Astrocyte of the hippocampus (primary cell): Measurements from ENCODE around the gene VASN.
"Not testable (repeated sequence)": the region's sequence is repeated elsewhere in the genome, so short reads cannot be mapped to it uniquely, and the experiment has no call there.

Experiments used
- DNase-seq: peaks from one replicate; pipeline ENCODE4 v3.0.0; 2011; ENCODE audit warnings: low read depth, low spot score

Gene VASN

DNA sequence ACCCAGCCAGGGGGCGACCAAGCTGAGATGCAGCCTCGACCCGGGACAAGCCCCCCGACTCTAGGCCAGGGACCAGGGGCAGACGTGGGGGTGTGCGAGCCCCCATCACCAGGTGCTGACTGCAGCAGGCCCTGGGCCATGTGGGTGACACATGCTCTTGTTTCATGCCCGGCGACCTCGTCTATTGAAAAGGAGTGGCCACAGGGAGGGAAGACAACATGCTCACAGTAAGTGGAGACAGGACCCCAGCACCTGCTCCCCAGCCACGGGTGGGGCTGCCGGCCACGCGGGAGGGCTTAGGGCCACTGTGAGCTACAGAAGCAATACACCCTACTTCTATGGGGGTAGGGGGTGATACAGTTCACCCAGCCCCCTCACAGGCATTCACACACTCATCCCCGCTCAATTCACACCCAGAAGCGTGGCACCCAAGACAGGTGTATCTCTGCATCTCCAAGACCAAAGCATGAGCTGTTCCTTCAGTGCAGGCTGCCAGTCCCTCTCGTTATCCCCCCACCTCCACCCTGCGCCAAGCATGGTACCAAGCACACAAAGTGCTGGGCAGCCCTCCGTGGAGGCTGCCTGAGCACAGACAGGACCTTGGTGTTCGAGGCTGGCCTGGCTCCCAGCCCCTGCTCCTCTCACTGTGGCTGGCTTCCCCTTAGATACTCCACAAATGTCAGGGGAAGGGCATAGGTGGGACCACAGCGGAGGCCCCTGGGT lies 13.6 kb downstream of the VASN start:
- DNase-seq, result no peak

DNA sequence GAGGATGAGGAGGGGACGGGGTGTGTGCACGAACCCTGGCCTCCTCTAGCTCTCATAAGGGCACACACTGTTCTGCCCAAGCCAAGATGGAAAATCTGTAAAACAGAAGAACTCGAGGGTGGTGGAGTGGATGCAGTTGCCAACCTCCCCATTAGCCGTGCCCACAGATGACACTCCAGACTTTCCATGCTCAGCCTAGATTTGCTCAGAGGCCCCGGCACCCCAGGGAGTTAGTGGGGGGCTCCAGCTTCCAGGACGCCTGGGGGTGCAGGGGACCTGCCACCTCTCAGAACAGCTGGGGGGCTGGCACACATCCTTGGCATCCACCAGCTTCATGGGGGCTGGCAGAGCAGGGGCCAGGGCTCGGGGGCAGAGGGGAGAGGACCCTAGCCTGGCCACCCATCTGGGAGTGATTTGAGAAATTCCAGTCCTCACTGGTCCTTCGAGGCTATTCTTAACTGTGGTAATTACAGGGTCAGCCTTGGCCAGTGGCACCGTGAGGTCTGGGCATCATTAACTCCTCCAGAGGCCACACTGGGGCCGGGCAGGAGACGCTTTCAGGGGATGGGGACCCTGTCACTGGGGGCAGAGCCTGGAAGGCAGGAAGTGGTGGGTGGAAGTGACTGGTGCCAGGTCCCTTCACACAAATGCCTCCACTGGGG lies 14.3 kb downstream of the VASN start:
- no peak for DNase-seq

DNA sequence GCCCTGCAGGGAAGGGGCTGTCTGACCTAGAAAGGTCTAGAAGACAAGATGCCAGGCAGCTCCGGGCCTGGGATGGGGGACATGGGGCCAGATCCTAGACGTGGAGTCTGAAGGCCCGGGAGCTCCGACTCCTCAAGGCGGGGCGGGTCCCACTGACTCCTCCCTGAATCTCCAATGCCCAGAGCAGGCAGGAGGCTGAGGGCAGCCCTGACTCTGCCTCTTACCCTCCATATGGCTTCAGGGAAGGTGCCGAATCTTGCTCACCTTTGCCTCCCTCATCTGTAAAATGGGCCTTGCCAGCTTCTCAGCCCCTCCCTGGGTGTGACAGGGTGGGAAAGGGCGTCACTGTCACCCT lies 14.8 kb downstream of the VASN start:
- DNase-seq, result no peak

DNA sequence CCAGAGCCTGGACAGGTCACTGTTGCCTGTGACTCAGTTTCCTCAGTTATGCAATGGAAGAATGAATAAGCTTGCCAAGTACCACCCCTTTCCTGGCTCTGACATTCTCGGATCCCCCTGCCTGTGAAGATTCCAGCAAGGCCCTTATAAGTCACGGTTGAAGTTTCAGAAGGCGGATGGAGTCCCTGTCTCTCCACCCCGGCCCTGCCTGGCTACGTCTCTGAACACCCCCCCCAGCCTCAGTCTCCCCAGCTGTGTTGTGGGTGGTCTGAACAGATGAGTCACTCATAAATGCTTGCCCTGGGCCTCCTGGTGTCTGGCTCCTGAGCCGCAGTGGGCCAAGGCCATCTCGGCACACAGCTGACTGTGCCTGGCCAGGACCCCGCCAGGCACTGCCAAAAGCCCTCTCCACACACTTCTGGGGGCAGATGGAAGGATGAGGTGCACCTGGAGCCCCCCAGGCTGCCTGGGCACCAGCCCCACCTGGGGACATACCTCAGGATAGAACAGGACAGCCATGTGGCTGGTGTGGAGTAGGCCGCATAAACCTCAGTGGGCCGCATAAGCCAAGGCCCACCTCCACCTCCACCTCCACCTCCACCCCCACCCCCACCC lies 15.4 kb downstream of the VASN start:
- no peak for DNase-seq

DNA sequence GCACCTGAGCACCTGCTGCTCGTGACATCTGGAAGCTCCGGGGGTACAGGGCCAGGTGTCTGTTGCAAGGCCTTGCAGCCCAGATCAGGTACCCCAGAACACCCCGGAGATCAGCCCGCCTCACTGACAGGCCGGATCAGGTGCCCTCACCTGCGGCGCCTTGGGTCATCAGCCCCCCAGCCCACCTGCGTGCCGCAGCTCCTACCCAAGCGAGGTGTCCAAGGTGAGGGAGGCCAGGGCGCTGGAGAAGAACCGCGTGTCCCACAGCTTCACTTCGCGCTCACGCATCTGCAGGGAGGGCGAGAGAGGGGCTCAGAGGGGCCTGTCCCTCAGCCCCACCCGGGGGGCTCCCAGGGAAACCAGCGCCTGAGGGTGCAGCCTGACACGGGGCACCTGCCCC lies 16.1 kb downstream of the VASN start:
- DNase-seq, result no peak

DNA sequence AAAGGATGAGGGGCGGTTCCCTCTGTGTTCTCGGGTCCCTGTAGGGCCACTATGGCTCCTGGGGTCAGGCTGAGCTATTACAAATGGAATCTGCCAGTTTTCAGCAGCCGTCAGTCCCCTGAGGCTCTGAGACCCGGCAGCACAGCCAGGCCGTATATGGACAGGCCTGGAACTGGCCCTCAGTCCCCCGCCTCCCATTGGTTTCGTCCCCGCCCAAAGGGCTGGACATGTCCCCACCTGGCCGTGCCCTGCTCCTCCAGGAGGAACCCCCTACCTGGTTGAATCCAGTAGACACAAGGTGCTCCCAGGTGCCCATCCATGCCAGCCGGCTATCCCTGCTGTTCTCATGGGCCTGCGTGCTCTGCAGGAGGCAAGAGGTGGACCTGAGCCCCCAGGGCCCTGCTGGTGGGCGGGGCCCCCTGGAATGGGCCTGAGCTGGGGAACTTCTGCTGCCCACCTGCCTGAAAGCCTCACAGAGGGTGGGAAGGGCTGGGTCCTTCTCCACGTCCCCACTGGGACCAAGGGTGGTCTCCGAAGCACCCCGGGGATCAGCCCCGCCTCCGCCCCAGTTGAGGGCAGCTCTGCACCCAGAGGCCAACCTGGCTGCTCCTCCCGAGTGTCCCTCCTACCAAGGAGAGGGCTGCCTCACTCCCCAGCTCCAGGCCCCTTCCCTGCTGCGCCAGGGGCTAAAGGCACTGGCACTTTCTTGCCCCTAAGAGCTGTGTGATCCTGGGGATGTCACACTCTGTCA lies 16.8 kb downstream of the VASN start:
- no peak for DNase-seq

DNA sequence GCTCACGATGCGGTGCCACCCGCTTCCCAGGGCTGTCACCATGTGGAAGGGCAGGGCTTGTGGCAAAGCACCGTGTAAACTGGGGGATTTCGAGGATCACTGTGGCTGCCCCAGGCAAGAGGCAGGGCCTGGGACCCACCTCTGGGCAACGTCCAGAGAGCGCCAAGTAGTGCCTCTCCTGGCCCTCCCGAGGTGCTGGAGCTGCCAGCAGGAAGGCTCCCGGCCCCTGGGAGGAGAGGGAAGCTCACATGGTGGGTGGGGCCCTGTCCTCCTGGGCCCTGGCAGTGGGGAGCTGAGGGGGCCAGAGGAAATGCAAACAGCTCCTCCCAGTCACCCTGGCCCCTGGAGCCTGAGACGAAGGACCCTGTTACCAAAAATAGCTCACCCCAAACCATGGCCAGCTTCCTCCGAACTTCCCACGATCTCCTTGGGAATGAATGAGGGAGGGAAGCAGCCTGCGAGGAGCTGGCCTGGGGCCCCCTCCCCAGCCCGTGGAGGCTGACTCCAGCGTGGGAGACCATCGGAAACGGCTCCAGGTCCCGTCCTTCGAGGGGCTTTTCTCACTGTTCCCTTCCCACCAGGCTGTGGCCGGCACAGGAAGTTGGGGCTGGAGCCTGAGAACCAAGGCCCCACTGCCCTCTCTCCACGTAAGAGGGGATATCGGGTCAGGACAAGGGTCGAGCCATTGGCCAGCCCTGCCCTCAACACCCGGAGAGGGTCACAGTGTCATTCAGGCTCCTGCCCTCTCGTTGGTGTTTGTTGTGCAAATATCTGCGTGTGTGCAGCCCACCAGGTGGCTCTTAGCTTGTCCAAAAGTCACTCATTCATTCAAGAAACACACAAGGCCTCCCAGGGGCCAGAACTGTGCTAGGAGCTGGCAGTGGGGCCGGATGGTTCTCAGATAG lies 17.7 kb downstream of the VASN start:
- no peak for DNase-seq

DNA sequence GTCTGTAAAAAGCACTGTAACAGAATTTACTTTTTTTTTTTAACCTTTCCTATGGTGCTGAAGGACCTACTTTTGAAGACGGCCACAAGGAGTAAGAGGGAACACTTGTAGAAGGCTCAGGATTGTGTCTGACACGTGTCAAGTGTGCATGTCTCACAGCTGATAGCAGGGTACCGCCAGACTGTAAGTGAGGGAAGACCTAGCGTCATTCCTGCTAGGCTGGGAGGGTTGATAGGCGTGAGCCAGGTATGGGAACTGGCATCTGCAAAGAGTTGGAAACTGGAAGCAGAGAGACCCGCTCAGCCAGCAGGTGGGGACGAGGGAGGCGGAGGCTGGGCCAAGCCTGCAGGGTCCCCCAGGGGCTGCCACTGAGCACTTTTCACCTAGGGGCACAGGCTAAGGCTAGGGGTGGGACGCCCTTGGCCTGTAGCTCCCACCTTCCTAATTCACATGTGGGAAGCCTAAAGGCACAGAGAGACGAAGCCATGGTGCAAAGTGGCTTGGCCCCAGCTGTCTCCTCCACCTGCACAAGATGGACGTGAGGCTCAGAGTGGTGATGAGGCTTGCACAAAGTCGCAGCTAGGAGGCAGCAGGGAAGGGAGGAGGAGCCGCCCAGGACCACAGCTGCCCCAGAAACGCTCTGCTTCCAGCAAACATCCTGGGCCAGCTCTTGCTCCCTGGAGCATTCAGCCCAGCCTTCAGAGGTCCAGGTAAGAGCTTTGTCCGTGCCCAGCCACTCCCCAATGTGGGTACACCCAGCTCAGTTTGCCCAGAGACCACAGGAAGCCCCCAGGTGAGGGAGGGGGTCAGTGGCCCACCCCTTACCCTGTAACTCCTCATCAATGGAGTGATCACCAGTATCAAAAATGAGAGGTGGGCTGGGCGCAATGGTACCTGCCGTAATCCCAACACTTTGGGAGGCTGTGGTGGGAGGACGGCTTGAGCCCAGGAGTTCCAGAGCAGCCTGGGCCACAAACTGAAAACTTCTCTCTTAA lies 18.9 kb downstream of the VASN start:
- no peak for DNase-seq

DNA sequence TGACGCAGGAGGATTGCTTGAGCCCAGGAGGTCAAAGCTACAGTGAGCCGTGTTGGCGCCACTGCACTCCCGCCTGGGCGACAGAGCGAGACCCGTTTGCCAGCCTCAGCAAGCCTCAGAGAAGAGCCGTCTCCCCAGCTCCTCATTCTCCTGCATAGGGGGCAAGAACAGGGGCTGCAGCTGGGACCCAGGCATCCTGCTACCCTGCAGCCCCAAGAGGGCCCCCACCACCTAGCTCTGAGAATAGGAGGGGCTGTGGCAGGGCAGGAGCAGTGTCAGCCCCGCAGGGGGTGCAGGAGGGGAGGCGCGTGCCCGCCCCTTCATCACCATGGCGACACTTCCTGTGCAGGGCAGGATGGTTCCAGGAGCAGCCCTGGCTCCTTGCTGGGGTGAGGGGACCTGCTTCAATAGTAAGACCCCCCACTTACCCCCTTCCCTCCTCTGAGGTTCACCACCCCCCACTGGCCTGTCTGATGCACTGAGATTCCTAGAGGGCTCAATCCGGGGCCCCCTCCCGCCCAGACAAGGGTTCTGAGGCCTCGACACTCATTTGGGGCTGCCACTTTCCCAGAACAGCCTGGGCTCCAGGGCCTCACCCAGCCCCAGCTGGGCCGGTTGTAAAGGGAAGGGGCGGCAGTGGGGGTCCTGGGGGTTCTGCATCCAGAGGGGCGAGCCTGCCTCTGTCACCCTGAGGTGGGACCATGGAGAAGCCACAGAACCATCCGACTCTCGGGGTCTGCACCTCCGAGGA lies 20.2 kb downstream of the VASN start:
- no peak for DNase-seq

DNA sequence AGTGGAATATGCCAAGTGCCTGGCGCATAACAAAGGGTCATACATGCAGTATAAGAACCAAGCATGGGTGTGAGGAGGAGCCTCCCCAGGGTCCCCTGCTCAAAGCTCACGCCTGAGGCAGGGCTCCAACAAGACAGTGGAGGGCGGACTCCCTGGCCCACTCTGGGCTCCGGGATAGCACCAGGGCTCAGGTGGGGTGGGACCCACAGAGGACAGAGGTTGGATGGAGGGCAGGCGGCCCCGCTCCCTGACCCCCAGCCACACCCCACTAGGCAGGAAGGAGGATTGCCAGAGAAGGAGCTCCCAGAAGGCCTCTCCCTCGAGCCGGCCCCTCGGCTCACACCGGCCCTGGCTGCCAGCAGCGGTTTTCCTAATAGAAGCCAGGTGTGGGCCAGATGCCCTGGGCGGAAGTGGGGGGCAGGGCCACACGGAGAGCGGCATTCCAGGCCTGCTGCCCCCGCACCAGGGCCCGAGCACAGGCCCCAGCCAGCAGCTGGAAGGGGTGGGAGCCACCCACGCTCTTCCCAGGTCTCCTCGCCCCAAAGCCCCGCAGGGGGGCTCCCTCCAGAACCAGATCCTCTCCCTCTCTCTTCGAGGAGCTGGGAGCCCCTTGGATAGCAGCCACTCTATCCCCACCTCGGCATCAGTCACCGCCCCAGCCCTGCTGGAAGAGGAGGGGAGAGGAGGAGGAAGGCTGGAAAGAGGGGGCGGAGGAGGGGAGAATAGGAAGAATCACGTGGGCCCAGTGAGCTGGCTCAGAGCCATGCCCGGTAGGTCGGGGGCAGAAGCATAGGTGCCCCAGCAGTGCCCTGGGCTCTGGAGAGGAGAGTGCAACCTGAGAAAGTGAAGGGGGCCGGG lies 21.0 kb downstream of the VASN start:
- no peak for DNase-seq

DNA sequence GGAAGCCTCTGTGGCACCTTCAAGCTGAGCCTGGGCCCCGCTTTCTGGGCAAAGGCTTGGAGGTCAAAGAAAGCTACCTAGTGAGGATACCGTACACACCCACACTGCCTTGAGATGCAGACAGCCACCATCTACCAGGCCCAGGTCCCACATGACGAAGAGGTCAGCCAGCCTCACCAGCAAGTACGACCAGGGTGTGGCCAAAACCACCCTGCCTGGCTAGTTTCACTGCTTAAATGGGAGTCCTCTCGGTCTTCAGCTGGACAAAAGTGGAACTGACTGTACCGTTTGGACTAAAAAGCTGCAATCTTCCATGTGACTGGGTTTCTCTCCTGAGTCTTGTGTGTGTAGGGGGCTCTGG lies 21.6 kb downstream of the VASN start:
- DNase-seq, result no peak

DNA sequence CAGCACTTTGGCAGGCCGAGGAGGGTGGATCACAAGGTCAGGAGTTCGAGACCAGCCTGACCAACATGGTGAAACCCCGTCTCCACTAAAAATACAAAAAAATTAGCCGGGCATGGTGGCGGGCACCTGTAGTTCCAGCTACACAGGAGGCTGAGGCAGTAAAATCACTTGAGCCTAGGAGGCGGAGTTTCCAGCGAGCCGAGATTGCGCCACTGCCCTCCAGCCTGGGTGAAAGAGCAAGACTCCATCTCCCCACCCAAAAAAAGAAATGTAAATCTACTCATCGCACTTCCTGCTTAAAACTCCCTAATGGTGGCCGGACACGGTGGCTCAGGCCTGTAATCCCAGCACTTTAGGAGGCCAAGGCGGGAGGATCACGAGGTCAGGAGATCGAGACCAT lies 22.2 kb downstream of the VASN start:
- DNase-seq, result not testable (repeated sequence)

DNA sequence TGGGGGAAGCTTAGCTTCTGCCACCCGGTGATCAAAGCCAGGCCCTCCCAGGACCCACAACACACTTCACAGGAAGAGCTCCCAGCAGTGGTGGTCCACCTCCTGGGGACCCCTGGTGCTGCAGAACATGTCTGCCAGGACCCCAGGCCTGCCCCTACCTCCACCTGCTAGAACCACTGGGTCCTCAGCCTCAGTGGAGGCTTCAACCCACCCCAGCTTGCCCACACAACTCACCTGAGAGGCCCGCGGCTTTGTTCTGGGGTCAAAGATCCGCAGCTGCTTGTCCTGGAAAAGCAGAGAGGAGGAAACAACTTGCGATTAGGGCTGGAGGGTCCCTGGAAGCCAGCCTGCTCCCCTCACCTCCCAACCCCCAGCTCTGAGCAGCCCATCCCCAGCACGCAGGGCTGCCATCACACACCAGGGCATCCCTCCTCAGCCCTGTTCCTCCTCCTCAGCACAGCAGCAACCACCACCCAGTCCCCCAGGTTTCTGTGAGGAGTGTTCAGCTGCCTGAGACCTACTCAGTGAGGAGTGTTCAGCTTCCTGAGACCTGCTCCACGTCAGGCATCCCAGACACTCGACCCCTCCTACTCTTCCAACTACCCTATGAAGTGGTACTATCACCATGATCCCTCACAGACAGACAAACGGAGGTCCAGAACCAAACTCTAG lies 23.5 kb downstream of the VASN start:
- DNase-seq, result no peak

DNA sequence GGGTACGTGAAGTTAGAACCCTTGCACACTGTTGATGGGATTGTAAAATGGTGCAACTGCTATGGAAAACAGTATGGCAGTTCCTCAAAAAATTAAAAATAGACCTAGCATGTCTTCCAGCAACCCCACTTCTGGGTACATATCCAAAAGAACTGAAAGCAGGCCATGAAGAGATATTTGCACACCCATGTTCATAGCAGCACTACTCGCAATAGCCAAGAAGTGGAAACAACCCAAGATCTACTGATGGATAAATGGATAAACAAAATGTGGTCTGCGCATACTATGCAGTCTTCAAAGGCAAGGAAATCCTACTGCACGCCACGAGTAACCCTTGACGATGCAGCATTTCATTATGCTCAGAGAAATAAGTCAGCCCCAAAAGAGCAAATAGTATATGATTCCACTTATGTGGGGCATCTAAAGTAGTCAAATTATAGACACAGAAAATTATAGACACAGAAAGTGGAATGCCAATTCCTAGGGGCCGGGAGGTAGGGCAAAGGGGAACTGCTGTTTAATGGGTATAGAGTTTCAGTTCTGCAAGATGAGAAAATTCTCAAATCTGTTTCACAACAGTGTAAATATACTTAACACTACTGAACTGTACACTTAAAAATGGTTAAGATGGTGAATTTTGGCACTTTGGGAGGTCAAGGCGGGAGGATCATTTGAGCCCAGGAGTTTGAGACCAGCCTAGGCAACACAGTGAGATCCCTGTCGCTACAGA lies 27.5 kb downstream of the VASN start:
- no peak for DNase-seq

DNA sequence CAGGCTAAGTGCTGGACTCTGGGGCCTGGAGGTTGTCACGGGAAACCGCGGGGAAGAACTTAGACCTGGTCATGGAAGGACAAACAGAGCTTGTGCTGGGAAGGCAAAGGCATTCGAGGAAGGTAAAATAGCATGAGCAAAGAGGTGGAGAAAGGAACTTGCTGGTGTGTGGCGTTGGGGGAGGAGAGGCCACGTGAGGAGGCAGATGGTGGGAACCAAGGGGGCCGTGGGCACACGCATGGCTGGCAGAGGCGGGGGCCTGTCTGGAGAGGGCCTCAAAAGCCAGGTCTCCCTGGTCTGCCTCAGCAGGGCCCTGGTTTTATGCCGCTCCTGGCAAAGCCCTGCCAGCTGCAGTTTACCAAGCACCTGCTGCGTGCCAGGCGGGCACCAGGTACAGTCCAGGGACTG lies 29.4 kb downstream of the VASN start:
- DNase-seq, result no peak

DNA sequence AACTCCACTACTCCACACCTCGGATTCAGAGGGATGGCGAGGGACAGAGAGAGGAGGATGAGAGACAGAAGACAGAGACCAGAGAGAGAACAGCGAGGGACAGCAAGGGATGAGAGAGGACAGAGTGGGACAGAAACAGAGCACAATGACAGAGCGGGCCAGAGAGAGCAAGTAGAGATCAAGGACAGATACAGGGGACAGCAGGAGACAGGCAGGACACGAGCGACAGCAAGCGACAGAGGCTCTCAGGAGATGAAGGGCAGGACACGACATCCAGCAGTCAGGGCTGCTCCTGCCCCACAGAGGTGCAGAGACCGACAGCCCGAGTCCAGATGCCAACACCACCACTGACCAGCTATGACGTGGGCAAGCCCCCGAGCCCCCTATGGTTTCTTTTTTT lies 29.9 kb downstream of the VASN start:
- no peak for DNase-seq

DNA sequence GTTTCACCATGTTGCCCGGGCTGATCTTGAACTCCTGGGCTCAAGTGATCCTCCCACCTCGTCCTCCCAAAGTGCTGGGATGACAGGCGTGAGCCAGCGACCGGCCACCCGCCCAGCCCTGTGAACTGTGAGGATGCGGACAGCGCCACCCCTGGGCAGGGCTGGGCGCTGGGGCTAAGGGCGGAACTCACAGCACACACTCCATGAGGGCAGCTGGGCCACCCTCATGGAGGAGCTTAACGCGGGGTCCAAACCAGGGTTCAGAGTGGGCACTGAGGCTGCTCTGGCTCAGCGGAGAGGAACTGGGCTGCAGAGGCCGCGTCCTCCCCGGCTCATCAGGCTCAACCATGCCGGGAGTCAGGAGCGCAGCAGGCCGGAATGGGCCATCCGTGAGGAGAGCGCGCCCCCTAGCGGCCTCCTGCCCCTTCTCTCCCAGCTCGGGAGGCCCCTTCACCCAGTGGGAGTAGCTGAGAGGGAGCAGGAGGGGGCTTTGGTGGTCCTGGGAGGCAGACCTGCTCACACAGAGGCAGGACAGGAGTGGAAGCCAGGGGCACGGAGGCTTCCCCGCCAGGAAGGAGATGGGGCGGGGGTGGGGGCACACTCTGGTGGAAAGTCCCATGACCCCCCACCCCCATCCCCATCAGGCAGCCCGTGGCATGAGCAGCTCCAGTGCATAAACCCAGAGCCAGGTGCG lies 30.9 kb downstream of the VASN start:
- peak; percentile 90 for DNase-seq
